ENCODE measurements around the gene NEDD4.

DNA sequence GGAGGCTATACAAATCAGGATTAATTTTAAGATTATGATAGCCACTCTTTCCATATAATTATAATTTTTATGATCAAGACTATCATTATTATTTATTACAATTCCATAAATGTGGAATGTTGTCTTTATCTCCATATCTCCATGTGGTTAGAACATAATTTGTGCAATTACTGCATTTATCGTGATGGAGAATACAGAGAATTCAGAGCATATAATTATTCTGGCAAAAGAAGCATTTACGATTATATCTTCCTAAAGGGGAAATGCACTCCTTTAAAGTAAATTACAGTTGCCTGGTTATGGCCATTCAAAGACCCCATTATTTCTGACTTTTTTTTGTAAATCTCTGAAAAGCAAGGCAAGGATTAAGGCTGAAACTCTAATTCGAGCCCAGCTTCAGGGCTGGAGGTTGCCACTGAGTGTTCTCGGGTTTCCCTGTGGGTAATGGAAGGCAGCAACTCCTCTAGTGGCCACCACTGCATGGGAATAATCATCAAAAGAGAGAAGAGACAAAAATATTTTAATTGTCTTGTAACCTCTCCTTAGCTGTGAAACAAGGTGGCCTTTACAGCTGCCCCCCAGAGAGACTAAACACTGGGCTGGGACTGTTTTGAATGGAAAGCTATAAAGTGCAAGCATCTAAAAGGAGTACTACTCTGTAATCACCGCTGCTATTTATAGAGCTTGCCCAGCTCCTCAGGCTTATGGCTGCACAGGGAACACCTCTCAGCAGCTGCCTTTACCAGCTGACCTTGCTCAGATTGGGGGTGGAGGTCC is 190.6 kb downstream of the NEDD4 start:
- TF ChIP-seq EZH2 (IDR thresholded peaks at IDR 0.05; ENCODE audit: insufficient read depth, poor library complexity, severe bottlenecking) (no peak), EZH2phosphoT487 (IDR thresholded peaks at IDR 0.05; ENCODE audit: insufficient read depth, low read depth) (no peak)

Data from GM23248 (cell line).